ENCODE measurements around the gene UMPS.

The UMPS gene

GRCh38 chr3:124763644-124764358, 33.5 kb downstream of the UMPS start:
- no peak for DNase-seq (ENCODE audit: low read depth)

- no peak for DNase-seq (ENCODE audit: low read depth)
Measured at GRCh38 chr3:124764746-124765145, 34.5 kb downstream of the UMPS start.

DNA sequence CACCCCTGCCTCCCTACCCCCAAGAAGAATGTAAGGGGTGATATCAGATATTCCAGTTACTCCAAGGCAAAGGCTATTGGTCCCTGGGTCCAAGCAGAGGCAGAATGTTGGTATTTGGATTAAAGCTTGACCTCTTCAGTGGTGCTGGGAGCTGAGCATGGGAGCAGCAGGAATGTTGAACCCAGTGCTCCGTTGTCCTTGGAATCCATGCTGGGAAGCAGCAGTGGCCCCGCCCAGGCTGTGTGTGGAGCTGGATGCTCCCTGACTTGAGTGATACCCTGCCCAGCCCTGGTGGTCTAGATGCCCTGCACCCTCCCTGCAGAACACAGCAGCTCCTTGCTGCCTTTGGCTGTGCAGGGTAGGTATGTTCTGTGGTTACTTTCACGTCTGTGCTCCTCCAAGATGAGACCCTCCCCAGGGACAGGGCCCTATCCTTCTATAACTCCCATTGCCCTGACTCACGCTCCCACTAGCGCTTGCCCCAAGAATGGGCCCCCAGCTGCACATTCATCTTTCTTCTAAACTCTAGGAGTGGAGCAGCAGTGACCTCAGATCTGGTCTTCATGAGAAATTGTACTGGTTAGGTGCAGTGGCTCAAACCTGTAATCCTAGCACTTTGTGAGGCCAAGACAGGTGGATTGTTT, 35.1 kb downstream of the UMPS start:
- DNase-seq (ENCODE audit: low read depth) = no peak

GRCh38 chr3:124766113-124767095, 36.2 kb downstream of the UMPS start:
- DNase-seq (ENCODE audit: low read depth) = no peak

GRCh38 chr3:124767264-124767663, 37.0 kb downstream of the UMPS start:
- DNase-seq (ENCODE audit: low read depth) = no peak

- no peak for DNase-seq (ENCODE audit: low read depth)
Measured at GRCh38 chr3:124767691-124768090, 37.4 kb downstream of the UMPS start.

GRCh38 chr3:124768812-124769211, 38.6 kb downstream of the UMPS start:
- DNase-seq (ENCODE audit: low read depth) = no peak

DNA sequence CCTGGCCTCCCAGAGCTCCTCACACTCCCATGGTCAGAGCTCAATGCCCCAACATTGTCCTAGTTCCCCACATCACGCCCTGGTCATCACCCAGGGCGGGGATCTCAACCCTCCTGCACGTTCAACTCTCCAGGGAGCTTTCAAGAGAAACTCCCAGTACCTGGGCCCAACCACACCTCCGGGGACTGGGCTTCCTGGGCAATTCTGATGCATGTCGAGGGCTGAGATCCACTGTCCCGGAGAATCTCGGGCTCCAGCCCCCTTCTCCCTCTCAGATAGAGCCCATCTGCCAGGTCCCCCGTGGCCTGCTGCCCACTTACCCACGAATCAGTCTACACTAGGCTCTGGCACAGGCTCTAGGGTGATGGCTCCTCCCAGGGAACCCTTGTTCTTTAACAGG, 39.2 kb downstream of the UMPS start:
- DNase-seq (ENCODE audit: low read depth) = no peak

DNA sequence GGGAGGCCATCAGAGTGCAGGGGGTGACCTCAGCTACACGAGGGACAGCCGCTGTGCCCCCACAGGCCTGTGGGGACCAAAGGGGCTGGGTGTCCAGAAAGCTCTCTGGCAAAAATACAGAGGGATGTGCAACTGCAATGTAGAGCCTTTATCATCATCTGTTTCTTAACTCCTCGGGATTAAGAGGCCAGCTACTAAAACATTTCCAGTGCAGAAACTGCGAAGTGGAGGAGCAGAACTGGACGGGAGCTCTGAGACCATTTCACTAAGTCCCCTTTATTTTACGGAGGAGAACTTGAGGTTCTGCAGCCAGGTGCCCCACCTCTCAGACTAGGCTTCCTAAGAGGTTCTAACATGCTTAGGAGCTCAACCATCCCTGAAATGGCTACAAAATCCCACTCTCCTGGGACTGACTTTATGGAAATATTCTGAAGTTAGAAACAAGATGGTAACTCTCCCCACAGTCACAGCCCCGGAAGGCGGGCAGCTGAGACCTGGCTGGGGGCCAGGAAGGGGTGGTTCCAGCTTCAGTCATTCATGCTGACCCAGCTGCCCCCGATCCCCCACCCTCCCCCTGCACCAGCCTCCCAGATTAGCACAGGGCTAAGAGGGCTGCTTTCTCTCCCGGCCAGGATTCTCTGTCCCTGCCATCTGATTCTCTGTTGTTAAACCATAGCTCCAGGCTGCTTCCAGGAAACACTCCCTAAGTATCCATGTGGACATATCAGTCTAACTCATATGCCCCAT, 40.3 kb downstream of the UMPS start:
- no peak for DNase-seq (ENCODE audit: low read depth)

- DNase-seq (ENCODE audit: low read depth) = no peak
Measured at GRCh38 chr3:124771083-124771445, 40.8 kb downstream of the UMPS start.

GRCh38 chr3:124772081-124772831, 42.0 kb downstream of the UMPS start:
- DNase-seq (ENCODE audit: low read depth) = no peak

DNA sequence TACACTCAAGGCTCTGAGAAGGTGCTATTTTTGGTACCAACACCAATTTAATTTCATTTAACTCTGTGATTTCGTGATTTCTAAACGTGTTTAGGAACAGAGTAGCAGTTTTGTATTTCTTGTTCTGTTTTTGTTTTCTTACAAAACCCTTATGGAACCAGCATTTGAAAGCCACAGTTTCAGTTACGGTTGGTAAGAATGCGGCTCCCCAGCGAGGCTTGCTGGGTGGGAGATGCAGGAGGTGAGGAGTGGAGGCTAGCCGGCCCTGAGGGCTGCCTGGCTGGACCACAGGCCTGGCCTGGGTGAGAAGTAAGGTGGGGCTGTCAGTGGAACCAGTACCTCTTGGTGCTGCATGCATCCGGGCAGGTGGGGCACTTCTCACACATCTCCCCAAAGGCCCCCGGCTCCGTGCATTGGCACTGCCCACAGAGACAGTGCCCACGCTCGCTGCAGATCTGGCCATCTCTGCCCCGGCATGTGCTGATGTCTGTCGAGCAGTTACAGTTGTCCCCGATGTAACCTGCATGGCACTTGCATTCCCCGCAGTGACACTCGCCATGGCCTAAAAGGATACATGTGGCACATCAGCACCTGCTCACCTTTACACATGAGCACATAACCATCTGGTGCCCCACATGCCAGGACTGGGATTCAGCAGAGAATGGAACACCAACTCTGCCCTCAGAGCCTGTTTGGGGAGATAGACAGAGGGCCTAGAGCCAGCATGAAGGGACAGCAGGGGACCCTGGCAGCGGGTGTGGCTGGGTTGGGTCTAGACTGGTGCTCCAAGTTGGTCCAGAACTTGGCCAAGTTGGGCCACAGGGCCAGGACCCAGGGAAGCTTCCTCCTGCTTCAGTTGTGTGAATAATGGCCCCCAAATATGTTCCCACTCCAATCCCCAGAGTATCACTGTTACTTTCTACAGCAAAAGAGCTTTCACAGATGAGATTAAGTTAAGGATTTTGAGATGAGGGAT, 43.4 kb downstream of the UMPS start:
- DNase-seq (ENCODE audit: low read depth) = no peak

DNA sequence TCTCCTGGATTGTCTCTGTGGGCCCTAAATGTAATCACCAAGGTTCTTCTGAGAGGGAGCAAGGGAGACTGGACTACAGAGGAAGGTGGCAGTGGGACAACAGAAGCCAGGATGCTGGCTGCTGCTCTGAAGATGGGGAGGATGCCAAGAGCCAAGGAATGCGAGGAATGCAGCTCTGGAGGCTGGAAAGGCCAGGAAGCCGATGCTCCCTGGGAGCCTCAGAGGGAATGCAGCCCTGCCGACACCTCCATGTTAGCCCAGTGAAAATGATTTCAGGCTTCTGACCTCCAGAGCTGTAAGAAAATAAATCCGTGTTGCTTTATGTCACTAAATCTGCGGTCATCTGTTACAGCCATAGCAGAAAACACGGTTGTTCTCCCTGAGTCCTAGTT, 44.1 kb downstream of the UMPS start:
- no peak for DNase-seq (ENCODE audit: low read depth)

DNA sequence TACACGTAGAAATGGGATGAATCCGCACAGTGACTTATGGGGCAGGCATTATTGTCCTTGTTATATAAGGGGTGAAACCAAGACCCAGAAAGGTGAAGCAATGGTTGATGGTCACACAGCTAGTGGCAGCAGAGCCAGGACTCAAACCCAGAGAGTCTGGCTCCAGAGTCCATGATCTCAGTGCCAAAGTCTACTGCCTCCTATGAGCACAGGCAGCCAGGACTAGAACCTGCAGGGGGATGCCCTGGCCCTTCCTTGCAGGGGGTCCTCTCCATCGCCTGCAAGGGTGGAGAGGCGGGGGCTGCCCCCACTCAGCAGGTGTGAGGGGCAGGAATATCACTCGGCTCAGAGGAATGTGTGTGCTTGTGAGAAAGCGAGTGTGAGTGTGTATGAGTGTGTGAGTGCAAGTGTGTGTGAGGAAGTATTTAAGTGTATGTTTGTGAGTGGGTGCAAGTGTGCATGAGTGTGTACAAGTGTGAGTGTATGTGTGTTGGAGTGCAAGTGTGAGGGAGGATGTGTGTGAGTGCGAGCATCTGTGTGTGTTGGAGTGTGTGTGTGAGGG, 44.7 kb downstream of the UMPS start:
- no peak for DNase-seq (ENCODE audit: low read depth)

- no peak for DNase-seq (ENCODE audit: low read depth)
Measured at GRCh38 chr3:124775877-124776276, 45.6 kb downstream of the UMPS start.

- no peak for DNase-seq (ENCODE audit: low read depth)
Measured at GRCh38 chr3:124776856-124777255, 46.6 kb downstream of the UMPS start.

DNA sequence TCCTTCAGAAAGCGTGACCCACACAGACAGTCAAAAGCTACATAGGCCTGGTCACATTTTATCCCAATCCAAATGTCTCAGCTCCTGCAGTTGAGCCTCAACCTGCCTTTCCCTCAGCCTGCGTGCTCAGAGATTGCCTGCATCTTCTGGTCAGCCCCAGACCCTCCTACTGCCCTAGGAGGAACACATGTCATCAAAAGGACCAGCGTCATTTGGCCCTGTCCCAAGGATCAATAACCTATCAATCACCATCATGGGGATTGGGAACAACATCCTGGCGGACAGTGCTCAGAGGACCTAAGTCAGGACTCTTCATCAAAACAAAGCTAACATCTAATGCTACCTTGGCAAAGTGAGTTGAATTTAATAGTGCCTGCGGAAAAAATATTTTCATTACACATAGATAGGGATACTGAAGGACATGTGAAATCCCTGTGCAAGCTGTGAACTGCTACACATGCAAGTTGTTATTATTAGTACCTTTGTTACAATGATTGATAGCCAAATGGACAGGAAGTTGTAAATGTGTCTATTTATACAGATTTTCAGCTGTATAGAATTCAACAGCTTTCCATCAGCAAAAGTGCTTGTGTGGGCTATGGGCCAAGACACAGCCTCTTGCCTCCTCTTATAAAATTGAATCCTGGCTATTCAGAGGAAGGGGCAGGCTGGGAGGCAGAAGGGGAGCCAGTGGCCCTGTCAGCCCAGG, 47.7 kb downstream of the UMPS start:
- no peak for DNase-seq (ENCODE audit: low read depth)

- DNase-seq (ENCODE audit: low read depth) = no peak
Measured at GRCh38 chr3:124779116-124779515, 48.9 kb downstream of the UMPS start.

- no peak for DNase-seq (ENCODE audit: low read depth)
Measured at GRCh38 chr3:124779751-124780191, 49.5 kb downstream of the UMPS start.

Data from stimulated activated CD8-positive, alpha-beta memory T cell treated with anti-CD3 and anti-CD28 coated beads, Interleukin-15, amount 100 ng/mL, for 24 hours (primary cell).